Hematopoietic multipotent progenitor cell treated with erythropoietin and hydrocortisone succinate and interleukin-3 and kit ligand, for 4 days (in vitro differentiated cells): ENCODE measurements around the gene LRIG1.

ENCODE experiments used
- DNase-seq: peaks from one replicate; pipeline ENCODE4 v3.0.0-alpha.2; 2015

LRIG1 gene

DNA sequence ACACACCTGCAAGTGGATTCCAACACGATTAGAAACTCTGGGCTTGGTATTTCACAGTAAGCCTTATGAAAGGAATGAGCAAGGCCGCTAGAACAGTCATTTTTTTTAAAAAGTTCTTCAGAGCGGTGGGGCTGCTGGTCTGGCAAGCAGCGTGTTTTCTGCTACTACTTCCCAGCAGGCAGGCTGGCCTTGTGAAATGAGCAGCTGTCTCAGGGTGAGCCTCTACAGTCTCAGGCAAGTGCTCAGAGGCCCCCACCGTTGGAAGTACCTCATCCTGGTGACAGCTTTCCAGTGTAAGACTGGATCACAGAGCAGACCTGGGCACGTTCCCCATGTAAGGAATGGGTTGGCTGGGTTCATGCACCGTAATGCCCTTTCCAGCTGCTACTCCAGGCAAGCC lies 119.2 kb downstream of the LRIG1 start:
- no peak for DNase-seq

DNA sequence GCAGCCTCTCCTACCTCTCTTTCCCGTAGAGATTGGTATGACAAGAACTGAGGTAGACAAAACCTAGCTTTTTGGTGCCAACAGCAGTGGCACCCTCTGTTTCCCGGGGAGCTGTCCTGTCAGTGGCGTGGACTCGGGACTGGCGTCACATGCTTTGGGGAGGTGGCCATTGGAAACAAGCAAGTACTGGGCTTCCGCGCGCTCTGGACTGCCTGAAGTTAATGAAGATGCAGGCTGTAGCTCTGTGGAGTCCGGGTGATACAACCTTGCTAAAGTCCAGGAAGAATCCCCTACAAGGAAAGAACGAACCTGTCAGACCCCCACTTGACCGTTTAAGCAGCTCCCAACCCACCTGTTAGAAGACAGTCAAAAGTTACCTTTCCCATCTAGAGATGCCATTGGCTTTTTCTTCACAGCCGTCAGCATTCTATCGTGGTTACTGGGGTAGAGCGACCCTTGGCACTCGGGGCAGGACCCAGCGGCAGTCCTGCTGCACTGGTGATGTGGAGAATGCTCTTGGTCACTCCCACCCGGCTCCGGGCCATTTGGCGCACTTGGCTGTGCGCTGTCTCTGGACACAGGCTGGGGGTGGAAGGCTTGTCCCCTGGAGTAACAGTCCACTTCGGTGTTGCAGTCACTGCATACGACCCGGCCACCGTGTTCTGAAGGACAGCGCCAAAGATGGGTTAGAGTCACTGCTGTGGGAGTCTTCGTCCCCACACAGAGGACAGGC lies 120.5 kb downstream of the LRIG1 start:
- DNase-seq = no peak

DNA sequence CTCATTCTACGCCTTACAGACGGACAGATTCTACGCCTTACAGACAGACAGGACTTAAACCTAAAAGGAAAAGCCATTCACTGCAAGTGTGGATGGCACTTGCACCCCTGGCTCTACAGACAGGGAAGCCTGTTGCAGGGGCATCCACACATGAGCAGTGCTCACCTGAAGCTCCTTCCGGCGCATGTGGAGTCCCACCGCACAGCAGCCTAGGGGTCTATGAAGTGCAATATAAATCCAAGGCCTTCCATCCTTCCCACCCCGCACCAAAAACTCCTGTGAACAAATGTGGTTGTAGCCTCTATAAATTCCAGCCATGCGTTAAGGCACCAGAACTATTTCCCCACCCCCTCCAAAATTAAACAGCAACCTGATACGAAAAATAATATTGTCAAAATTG lies 121.3 kb downstream of the LRIG1 start:
- DNase-seq = no peak

DNA sequence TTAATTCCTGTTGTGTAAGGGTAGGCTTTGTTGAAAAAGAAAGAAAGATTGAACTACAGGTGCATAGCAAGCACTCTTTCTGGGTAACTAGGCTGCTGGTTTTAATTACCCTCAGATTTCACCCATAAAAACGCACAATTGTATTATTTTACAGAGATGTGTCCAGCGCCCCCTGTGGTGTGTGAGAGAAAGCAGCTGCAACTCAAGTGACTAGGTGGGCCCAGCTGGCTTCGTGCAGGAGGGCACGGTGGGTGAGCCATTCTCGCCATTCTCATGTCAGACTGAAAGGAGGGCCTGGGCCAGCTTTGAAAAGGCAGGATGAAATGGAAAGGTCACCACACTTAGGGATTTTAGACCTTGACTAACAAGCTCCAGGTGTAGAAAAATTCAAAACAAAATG lies 122.6 kb downstream of the LRIG1 start:
- DNase-seq = peak; percentile 34

DNA sequence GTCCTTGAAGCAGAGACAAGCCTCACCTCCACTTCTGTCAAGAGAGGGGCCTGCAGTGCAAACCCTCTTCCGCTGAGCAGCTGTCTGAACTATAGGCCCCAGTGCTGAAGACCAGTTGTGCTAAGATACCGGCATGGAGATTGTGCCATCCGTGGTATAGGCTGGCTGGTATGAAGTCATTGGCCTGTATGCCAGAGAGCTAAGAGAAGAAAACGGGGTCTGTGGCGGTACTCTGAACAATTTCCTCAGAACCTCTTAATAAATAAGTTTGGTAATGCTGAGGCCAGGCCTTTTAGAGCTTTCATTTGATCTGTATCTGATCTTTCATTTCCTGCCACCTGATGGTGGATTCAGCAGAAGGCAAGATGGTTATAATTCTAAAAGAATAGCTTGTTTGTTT lies 123.0 kb downstream of the LRIG1 start:
- DNase-seq = peak; percentile 24

DNA sequence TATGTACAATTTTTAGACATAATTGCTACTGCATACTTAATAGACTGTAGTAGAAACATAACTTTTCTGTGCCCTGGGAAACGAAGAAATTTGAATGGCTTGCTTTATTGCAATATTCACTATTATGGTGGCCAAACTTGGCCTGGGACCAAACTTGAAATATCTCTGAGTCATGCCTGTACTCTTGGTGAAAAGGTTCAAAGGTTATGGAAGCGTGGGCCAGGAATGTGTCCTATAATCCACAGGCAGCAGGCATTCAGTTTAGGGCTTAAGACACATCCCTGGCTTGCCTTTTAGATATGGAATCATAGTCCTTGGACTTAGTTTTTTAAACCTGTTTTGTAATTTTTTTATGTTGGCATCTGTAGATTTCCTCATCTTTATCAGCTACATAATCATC lies 124.3 kb downstream of the LRIG1 start:
- no peak for DNase-seq

DNA sequence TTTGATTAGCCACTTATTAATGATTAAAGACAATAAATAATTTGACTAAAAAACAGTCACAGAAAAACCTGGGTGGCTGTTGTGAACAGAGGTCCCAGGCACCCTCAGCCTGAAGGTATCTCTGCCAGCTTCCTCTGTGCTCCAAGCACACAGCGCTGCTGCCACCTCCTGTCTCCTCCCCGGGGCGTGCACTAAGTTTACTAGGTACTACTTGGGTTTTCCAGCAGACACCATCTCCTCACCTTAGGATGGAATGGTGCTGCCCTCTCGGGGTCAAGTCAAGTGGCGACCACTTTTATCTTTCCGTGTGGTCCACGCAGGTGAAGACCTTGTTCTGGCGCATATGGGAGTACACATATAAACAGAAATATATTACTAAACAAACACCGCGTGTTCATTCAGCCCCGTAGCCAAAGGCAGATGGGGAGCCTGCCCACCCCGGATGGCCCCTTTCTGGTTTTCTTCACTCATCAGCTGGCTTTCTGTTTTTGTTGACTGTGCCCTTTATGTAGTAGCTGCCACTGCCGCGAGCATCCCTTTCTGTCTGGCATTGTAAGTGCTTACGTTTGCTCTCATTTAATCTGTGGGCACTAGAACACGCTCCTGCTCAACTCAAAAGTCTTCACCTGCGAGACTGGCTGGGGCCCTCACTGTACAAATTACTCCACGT lies 128.0 kb downstream of the LRIG1 start:
- DNase-seq = peak; percentile 25

DNA sequence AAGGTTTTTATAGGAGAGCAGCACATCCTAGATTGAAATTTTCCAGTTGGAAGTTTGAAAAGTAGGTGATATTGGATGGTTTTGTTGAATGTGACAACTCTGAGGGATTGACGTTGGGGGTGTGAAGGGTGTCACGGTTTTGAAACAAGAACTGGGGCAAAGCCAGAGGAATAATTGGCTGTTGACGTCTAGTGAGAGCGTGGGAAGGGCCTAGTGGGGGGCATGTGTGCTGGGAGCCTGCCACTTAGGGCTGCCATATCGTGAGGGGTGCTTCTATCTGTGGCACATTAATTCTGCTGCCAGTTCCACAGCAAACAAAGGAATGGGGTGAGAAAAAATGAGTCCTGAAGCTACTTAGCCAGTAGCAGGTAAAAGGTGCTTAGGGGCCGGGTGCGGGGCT lies 129.4 kb downstream of the LRIG1 start:
- no peak for DNase-seq

DNA sequence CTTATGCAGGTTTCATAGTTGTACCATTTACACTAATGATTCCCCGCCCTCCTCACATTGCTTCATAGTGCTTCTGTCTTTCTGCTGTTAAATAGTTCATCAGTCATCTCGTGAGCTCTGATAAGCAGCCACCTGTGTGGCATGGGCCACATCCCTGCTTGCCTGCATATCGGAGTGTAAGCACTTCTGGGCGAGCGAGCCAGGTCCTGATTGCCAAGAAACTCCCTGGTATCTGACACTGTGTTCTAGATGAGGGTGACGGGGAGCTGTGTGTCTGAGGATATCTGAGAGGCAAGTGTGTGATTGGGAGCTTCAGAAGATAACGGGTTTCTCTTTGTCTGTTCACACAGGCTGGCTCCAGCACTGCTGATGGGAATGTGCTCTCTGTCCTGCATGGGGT lies 130.6 kb downstream of the LRIG1 start:
- DNase-seq = no peak

DNA sequence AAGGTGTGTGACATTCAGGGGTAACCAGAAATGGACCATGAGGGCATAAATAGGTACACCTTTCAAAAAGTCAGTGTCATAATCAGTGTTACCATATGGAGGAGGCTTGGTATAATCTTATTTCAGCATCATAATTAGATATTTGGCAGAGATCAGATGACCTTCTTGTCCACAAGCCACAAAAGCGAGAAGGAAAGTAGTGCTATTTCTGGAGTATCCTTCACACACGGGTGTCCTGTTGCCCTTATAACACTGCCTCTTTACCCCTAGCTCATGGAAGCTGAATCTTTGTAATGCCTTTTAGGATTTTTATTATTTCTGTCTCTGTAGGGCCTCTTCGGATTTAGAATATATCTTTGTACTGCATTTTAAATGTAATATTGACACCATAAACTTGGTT lies 132.8 kb downstream of the LRIG1 start:
- no peak for DNase-seq

DNA sequence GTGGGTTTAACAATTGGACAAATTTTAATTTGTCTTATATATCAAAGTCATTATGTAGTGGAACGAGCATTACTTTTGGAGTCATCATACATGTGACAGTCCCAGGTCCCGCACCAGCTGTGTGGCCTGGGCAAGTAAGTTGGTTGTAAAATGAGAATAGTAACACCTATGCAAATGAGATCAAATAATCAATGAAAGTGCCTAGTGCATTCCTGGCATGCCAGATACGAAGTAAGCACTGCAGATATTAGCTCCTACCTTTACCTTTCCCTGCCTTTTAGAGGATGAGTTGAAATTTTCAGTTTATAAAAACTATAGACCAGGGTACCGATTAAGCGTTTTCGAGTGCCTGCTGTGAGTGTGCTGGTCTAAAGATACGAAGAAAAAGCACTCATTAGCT lies 134.1 kb downstream of the LRIG1 start:
- no peak for DNase-seq

DNA sequence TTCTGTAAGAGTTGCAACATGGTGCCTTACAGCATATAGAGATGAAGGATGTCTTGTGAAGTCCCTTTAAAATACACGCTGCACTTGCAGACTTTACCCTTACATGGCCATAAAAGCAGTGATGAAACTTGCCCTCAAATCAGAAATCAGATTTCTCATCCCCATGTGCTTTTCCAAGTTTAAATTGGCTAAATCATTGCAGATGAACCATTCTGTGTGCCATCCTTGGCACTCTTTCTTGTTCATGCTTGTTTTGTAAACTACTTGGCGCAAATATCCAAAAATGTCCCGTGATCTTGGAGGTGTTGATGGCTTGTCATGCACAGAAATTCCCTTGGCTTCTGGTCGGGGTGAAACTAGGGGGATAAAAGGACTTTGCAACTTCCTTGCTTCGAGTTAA lies 135.7 kb downstream of the LRIG1 start:
- DNase-seq = no peak

DNA sequence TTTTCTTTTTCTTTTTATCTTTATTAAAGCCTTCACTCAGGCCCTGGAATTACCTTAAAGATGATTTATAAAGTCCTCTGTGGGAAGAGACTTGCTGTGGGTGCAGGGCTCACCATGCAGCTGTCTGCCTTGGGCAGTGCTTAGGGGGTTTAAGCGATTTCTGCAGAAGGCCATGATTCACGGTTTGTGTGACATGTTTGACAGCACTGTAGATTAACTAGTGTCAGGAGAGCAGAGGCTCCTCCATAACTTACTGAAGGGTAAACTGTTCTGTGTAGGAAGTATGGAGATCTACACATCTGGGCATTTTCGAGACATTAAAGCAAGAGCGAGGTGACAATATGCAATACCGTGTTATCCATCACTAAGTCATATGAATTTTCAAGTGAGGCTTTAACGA lies 137.7 kb downstream of the LRIG1 start:
- DNase-seq = no peak

DNA sequence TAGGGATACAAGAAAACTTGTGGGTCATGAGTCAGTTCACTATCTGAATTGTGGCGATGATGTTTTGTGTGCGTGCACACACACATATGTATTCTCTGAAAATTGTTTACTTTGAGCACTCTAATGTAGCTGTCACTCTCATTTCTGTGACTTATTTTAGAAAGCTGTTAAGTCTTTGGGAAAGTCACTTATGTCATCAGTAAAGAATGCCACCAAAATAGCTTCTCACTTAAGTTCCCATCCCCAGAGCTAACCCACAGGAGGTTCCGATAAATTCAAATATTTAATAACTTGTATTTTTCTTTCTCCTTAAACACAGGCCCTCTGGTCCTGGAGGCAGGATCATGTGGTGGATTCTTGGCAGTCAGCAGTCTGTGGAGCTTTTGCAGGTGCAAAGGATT lies 138.3 kb downstream of the LRIG1 start:
- no peak for DNase-seq

DNA sequence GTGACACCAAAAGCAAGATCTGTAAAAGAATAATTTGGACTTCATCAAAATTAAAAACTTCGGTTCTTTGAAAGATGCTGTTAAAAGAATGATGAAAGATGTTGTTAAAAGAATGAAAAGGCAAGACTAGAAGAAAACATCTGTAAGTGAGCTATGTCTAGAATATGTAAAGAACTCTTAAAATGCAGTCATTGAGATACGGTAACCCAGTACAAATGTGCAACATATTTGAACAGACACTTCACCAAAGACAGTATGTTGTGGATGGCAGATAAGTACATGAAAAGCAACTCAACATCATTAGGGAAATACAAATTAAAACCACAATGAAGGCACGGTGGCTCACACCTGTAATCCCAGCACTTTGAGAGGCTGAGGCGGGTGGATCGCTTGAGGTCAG lies 139.5 kb downstream of the LRIG1 start:
- no peak for DNase-seq

DNA sequence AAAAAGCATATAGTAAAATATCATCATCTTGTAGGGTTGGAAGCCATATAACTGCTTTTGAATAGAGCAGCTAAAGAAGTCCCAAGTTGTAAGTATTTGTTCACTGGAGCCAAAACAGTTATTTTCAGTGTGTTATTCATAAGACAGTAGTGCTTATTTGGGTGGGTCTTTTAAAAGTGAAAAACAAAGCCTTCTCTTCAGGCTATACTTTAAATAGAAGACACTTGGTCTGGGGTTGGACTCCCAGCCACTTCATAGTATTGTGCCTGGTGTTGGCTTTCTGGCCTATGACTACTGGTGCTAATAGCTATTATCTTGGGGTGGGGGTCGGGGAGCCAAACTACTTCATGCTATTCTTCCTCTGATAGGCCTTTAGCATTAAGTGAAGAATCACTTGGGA lies 144.8 kb downstream of the LRIG1 start:
- no peak for DNase-seq

DNA sequence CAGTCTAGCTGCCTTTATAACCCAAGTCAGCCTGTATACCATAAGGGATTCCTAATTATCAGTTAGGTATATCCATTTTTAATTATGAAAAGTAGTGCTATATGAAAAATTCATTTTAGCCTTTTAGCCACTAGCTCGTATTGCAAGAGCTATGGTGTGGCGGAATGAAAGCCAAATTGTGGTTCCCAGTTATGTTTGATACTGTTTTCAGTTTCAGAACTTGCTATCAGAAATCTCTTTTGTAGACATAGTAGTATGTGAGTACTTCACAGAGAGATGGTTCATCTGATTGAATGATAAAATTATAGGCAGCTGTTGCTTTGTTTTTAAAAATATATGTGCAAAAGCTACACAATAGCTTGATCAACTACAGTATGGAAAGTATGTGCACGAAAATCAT lies 145.4 kb downstream of the LRIG1 start:
- no peak for DNase-seq

DNA sequence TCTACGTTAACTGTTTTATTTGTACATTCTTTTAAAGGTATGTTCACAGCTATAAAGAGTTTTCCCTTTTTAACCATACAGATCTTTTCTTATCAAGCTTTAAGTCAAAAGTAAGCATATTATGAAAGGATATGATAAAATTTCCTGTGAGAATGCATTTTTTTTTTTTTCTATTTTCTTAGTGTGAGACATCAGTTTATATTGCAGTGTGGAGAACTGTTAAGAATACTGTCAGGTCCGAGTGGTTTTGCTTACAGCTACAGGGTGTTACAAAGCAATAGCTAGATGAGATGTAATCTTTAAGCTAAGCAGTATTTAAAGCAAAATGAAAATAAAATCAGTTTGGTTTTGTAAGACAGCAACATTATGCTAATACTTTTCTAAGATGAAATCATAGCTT lies 146.8 kb downstream of the LRIG1 start:
- DNase-seq = no peak

DNA sequence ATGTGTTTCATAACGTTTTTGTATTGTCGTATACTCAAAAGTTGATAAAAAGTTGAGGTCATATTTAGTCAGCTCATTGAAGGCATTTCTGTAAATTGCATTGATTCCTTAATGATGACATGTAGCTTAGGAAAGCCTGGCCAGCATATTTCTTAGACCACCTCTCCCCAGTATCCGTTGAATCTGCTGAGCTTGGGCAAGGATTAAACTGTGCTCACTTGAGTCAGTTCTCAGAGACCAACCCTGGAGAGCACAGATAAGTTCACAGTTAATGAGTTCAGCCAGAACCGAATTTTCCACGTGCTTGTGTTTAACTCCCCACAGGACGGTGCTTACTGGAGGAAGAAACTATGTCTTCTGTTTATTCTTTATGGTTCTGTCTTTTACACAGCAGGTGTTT lies 147.3 kb downstream of the LRIG1 start:
- DNase-seq = no peak

DNA sequence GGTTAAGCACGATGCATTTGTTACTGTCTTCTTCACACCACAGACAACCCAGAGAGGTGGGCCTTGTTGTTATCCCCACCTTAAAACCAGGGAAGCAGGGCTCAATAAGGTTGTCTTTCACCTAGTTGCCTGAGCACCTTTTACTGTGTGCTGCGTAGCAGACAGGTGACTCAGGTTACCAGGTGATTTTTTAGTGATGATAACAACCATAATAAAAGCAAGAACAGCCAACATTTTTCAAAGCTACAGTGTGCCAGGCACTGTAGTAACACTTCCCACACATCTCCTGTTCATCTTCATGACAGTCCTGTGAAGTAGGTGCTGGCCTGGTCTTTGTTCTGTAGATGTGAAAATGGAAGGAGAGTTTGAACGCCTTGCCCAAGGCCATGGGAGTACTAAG lies 147.8 kb downstream of the LRIG1 start:
- no peak for DNase-seq

DNA sequence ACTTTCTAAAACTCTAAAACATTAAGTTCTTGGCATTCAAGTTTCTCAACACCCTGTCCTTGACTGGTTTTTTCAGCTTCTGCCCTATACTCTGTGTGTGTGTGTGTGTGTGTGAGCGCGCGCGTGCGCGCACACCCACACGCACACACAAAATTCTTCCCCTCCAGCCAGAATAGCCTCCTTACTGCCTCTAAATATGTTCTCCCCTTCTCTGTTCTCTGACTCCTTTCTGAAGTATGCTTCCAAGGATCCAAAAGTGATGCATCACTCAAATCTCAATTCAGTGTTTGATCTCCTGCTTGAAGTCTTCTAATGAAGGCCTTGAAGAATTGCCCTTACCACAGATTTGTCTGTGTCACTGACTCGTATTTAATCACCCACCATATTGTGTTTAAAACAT lies 150.2 kb downstream of the LRIG1 start:
- no peak for DNase-seq

DNA sequence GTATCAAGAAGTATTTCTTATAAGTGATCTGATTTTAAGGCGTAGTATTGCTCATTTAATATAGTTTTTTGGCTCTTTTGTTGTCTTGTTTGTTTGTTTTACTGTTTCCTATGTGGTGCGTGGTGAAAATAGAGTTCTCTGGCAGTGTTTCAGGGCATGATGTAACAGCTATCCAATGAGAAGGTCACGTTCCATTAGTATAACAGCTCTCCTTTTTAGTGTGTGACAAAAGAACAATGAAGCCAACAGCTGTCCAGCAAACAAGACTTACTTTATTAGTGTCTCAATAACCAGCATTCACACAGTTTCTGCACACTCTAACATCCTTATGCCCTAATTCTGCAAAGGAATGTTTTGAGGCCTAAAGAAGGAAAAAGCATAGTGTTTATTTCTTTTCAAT lies 152.1 kb downstream of the LRIG1 start:
- DNase-seq = no peak

DNA sequence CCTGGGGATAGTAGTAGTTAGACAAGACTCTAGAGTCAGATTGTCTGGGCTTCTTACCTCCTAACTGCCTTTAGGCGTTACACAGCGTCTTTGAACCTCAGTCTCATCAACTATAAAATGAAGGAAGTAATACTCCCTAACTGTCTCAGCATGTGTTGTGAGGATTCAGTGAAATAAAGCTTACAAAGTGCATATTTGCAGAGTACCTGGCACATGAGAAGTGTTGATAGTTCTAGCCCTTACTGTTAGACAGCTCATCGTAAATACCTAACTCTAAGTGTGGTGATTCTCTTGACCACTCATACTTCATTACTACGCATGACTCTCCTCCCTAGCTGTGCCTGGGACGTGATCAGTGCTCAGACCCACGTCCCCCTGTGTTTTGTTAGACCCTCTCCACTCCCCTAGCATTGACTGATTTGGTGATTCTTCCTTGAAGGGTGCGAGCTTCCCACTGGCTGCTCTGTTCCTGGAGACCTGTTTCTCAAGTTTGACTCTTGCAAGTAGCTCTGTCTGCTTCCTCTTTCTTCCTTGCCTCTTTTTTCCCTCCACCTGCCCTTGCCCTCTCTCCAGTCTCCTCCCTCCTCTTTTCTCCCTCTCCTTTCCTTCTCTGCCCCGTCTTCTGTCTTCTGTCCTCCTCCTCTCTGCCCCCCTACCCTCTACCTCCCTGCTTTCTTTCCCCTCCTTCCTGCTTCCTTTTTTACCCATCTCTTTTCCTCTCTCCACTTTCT lies 155.8 kb downstream of the LRIG1 start:
- no peak for DNase-seq

DNA sequence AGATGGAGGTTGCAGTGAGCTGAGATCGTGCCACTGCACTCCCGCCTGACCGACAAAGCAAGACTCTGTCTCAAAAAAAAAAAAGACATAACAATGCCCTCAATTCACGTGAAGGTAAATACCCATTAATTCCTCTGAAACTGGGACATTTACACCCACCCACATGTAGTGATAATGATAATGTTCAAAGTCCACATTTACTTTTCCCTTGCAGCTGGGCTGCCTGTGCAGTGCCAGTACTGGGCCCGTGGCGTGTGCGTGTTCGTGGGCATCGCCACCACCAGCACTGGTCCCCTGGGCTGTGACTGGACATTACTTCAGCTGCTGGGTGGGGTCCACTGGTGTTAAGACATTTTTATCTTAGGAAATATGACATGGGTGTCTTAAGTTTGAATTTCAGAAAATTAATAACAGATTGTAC lies 156.4 kb downstream of the LRIG1 start:
- no peak for DNase-seq
